Measurements from ENCODE around the gene CCHCR1. TPM values are rescaled to one million over a fixed set of nuclear protein-coding genes. Genes with fewer than 3 reads are reported as not detected.

Gene CCHCR1
- total and polyA plus RNA-seq, 7 donors = 7.4 to 15.2 (median 10.3) TPM

- no peaks in the 10 kb centered on the region for H3K27me3 ChIP-seq (ENCODE audit: insufficient read depth in 3 of 3, low read length in 2 of 3)
- peak within 1 kb of the TSS; percentile 81 for H3K4me3 ChIP-seq
- peak within 1 kb of the TSS; percentile 63 for H3K27ac ChIP-seq
- H3K9me3 ChIP-seq = no peaks in the 10 kb centered on the region
- no peak for TF ChIP-seq CTCF (IDR thresholded peaks at IDR 0.05)
- intact Hi-C loops (cut with DNase I) = no loop called here
- 0% methylated on average over 58 to 65 of the region's 65 CpGs for WGBS, 3 donors
- H3K36me3 ChIP-seq (ENCODE audit: insufficient read depth in 1 of 2, low read depth in 1 of 2) = peaks cover 0 to 33% of the 10 kb centered on the region in 2 donors
- DNase-seq (peak; percentile 99 to 100), ATAC-seq (peak; percentile 96 to 98 (median 96))
- peaks cover 6% of the 10 kb centered on the region for H3K4me1 ChIP-seq
Measured at GRCh38 chr6:31158140-31158862, 699 bp upstream of the CCHCR1 start, which contains the start of gene TCF19. TSS of gene TCF19 (plus strand) at chr6:31158589. CDS start at chr6:31159470, 881 bp downstream.

GRCh38 chr6:31156641-31157040 lies 961 bp downstream of the CCHCR1 start:
- 91 to 96% (median 95%) methylated on average over 7 of the region's 7 CpGs for WGBS, 3 donors
- ATAC-seq = no peak
- no peak for TF ChIP-seq CTCF (IDR thresholded peaks at IDR 0.05)
- H3K9me3 ChIP-seq = no peaks in the 10 kb centered on the region
- peaks cover 6% of the 10 kb centered on the region for H3K4me1 ChIP-seq
- DNase-seq = peak in 1 of 2 donors; percentile 28
- H3K36me3 ChIP-seq (ENCODE audit: insufficient read depth in 1 of 2, low read depth in 1 of 2) = peaks cover 0 to 32% of the 10 kb centered on the region in 2 donors
- no peak overlapping the region for H3K27ac ChIP-seq
- no peaks in the 10 kb centered on the region for H3K27me3 ChIP-seq (ENCODE audit: insufficient read depth in 3 of 3, low read length in 2 of 3)
- H3K4me3 ChIP-seq = no peak overlapping the region
- intact Hi-C loops (cut with DNase I) = no loop called here

GRCh38 chr6:31154436-31154835 lies 3.2 kb downstream of the CCHCR1 start:
- intact Hi-C loops (cut with DNase I) = no loop called here

GRCh38 chr6:31152781-31153180 lies 4.8 kb downstream of the CCHCR1 start:
- no peak for ATAC-seq
- H3K4me3 ChIP-seq = no peak overlapping the region
- no peak overlapping the region for H3K27ac ChIP-seq
- peak in 1 of 2 donors; percentile 36 for DNase-seq
- H3K9me3 ChIP-seq = no peaks in the 10 kb centered on the region
- no peaks in the 10 kb centered on the region for H3K4me1 ChIP-seq
- no peak for TF ChIP-seq CTCF (IDR thresholded peaks at IDR 0.05)
- H3K27me3 ChIP-seq (ENCODE audit: insufficient read depth in 3 of 3, low read length in 2 of 3) = no peaks in the 10 kb centered on the region
- intact Hi-C loops (cut with DNase I) = no loop called here
- 83 to 87% (median 87%) methylated on average over 7 of the region's 7 CpGs for WGBS, 3 donors
- peaks cover 0 to 51% of the 10 kb centered on the region in 2 donors for H3K36me3 ChIP-seq (ENCODE audit: insufficient read depth in 1 of 2, low read depth in 1 of 2)

More at GRCh38 chr6:31154436-31154835, 3.2 kb downstream of the CCHCR1 start:
- Histone ChIP-seq H3K4me3 (no peak overlapping the region), H3K27ac (no peak overlapping the region), H3K27me3 (ENCODE audit: insufficient read depth in 3 of 3, low read length in 2 of 3) (no peaks in the 10 kb centered on the region), H3K4me1 (peaks cover 5% of the 10 kb centered on the region), H3K36me3 (ENCODE audit: insufficient read depth in 1 of 2, low read depth in 1 of 2) (peaks cover 0 to 44% of the 10 kb centered on the region in 2 donors), H3K9me3 (no peaks in the 10 kb centered on the region)
- no peak for ATAC-seq
- DNase-seq = no peak
- no peak for TF ChIP-seq CTCF (IDR thresholded peaks at IDR 0.05)
- 83 to 92% (median 91%) methylated on average over 15 of the region's 15 CpGs for WGBS, 3 donors

Measured in psoas muscle (tissue), 8 donors.